ENCODE measurements around the gene CALY. TPM values are rescaled to one million over a fixed set of nuclear protein-coding genes. Genes with fewer than 3 reads are reported as not detected.

The CALY gene
- total RNA-seq, 2 experiments from 2014 or later: not detected

DNA sequence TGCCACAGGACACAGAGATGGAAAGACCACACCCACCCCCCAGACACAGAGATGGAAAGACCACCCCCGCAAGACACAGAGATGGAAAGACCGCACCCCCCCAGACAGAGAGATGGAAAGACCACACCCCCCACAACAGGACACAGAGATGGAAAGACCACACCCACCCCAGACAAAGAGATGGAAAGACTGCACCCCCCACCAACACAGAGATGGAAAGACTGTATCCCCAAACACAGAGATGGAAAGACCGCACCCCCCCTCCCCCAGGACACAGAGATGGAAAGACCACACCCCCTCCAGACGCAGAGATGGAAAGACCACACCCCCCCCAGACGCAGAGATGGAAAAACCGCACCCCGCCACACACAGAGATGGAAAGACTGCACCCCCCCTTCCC lies 20.0 kb downstream of the CALY start:
- Mint-ChIP-seq H3K9me3 (peaks cover 3% of the 10 kb centered on the region), H3K4me1 (peaks cover 15% of the 10 kb centered on the region), H3K27ac (no peak overlapping the region), H3K4me3 (no peak overlapping the region), H3K36me3 (ENCODE audit: low read depth) (peaks cover 7% of the 10 kb centered on the region), H3K27me3 (peaks cover 10% of the 10 kb centered on the region)
- ChIA-PET POLR2A (no interaction called here), CTCF (interaction anchor here (1.3 kb wide), 1 partner anchor 13 kb away, joined by 6 read pairs; no protein-coding TSS in a partner anchor)
- no peak for DNase-seq

DNA sequence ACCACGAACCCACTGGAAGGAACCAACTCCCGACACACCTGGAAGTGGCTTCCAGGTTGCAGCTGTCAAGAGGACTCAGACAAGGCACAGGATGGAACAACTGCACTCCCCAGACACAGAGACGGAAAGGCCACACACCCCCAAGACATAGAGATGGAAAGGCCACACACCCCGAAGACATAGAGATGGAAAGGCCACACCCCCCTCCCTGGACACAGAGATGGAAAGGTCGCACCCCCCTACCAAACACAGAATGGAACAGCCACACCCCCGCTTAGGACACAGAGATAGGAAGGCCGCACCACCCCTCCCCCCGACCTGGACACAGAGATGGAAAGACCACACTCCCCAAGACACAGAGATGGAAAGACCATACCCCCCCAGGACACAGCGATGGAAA lies 20.4 kb downstream of the CALY start:
- H3K4me1 Mint-ChIP-seq: peaks cover 15% of the 10 kb centered on the region
- POLR2A ChIA-PET: no interaction called here

GRCh38 chr10:133315847-133316246 lies 20.8 kb downstream of the CALY start:
- DNase-seq: no peak
- Mint-ChIP-seq H3K4me3 (no peak overlapping the region), H3K27me3 (peaks cover 10% of the 10 kb centered on the region), H3K4me1 (peaks cover 15% of the 10 kb centered on the region), H3K36me3 (ENCODE audit: low read depth) (peaks cover 8% of the 10 kb centered on the region), H3K27ac (no peak overlapping the region), H3K9me3 (peaks cover 3% of the 10 kb centered on the region)
- ChIA-PET POLR2A (no interaction called here), CTCF (interaction anchor here (1.0 to 1.9 kb wide), 4 partner anchors 9 to 172 kb away, joined by 3 to 9 read pairs (median 6); no protein-coding TSS in a partner anchor)

More for the DNA sequence above, 20.4 kb downstream of the CALY start:
- Mint-ChIP-seq H3K27ac (no peak overlapping the region), H3K36me3 (ENCODE audit: low read depth) (peaks cover 7% of the 10 kb centered on the region), H3K27me3 (peaks cover 10% of the 10 kb centered on the region), H3K9me3 (peaks cover 3% of the 10 kb centered on the region), H3K4me3 (no peak overlapping the region)
- DNase-seq: no peak
- CTCF ChIA-PET: interaction anchor here (1.3 to 1.9 kb wide), 2 partner anchors 13 to 173 kb away, joined by 6 to 9 read pairs; no protein-coding TSS in a partner anchor

DNA sequence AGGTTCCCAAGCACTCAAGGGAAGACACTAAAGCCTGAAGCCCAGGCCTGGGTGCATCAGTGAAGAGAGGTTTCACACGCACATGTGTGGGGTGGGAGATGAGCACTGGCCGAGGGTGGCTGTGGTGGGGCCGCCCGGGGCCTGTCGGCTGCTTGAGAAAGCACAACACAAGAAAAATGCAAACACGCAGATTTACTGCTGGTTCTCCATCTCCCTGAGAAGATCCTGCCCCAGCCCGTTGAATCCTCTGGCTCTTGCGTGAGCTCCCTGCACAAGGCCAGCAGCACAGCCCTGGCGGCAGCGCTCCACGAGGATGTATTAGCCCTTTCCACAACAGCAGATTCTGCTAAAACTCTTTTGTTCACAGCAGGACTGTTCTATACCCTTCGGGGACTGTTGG lies 21.8 kb downstream of the CALY start:
- Mint-ChIP-seq H3K4me3 (no peak overlapping the region), H3K27me3 (peaks cover 6% of the 10 kb centered on the region), H3K9me3 (no peaks in the 10 kb centered on the region), H3K4me1 (peaks cover 16% of the 10 kb centered on the region), H3K36me3 (ENCODE audit: low read depth) (peaks cover 15% of the 10 kb centered on the region), H3K27ac (no peak overlapping the region)
- POLR2A ChIA-PET: no interaction called here
- CTCF ChIA-PET: interaction anchor here (0.6 to 1.9 kb wide), 5 partner anchors 9 to 171 kb away, joined by 3 to 9 read pairs (median 4); no protein-coding TSS in a partner anchor
- DNase-seq: no peak

DNA sequence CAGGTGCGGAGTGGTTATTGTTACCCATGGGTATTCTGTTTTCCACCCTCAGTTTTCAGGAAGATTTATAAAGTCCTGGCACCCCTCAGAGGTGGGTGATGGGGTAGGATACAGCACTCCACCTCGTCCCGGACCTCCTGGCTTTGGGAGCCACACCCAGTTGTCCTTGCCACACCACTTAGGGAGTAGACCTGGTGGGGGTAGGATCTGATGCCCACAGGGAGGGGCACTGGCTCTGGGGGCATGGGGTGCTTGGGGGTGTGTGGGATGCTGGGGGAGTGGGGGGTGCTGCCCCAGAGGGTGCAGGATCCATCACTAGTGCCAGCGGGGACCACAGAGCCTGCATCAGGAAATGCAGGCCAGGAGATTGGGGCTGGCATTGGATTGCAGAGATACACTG lies 23.5 kb downstream of the CALY start:
- Mint-ChIP-seq H3K4me1 (peaks cover 7% of the 10 kb centered on the region), H3K36me3 (ENCODE audit: low read depth) (peaks cover 17% of the 10 kb centered on the region), H3K27ac (no peak overlapping the region), H3K27me3 (no peaks in the 10 kb centered on the region), H3K4me3 (no peak overlapping the region), H3K9me3 (no peaks in the 10 kb centered on the region)
- DNase-seq: no peak
- POLR2A ChIA-PET: no interaction called here
- CTCF ChIA-PET: no interaction called here

- ChIA-PET CTCF (no interaction called here), POLR2A (no interaction called here)
- peaks cover 12% of the 10 kb centered on the region for H3K4me1 Mint-ChIP-seq
- H3K9me3 Mint-ChIP-seq: no peaks in the 10 kb centered on the region
- H3K4me3 Mint-ChIP-seq: no peak overlapping the region
- H3K27ac Mint-ChIP-seq: no peak overlapping the region
- no peak for DNase-seq
- H3K36me3 Mint-ChIP-seq (ENCODE audit: low read depth): peaks cover 21% of the 10 kb centered on the region
- no peaks in the 10 kb centered on the region for H3K27me3 Mint-ChIP-seq
These were observed 23.9 kb downstream of the CALY start for GRCh38 chr10:133312769-133313145.

- Mint-ChIP-seq H3K36me3 (ENCODE audit: low read depth) (peaks cover 23% of the 10 kb centered on the region), H3K27me3 (no peaks in the 10 kb centered on the region), H3K4me1 (peaks cover 17% of the 10 kb centered on the region), H3K4me3 (no peak overlapping the region), H3K27ac (no peak overlapping the region), H3K9me3 (no peaks in the 10 kb centered on the region)
- CTCF ChIA-PET: no interaction called here
- no peak for DNase-seq
- POLR2A ChIA-PET: no interaction called here
These were observed 24.5 kb downstream of the CALY start for GRCh38 chr10:133312016-133312768.

- peaks cover 22% of the 10 kb centered on the region for H3K4me1 Mint-ChIP-seq
- ChIA-PET POLR2A (no interaction called here), CTCF (interaction anchor here (1.2 kb wide), 1 partner anchor 18 kb away, joined by 6 read pairs; no protein-coding TSS in a partner anchor)
- no peaks in the 10 kb centered on the region for H3K9me3 Mint-ChIP-seq
- no peak overlapping the region for H3K27ac Mint-ChIP-seq
- H3K27me3 Mint-ChIP-seq: no peaks in the 10 kb centered on the region
- DNase-seq: no peak
- H3K4me3 Mint-ChIP-seq: no peak overlapping the region
- peaks cover 23% of the 10 kb centered on the region for H3K36me3 Mint-ChIP-seq (ENCODE audit: low read depth)
These were observed 25.1 kb downstream of the CALY start for GRCh38 chr10:133311570-133311969.

DNA sequence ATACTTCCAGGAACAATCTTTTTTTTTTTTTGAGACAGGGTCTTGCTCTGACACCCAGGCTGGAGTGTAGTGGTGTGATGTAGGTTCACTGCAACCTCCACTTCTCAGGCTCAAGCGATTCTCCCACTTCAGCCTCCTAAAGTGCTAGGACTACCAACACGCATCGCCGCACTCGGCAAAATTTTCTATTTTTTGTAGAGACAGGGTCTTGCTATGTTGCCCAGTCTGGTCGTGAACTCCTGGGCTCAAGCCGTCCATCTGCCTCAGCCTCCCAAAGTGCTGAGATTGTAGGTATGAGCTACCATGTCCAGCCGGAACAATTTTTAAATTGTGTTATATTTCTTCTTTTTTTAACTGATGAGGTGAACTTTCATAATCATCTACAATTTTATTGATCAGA lies 25.9 kb downstream of the CALY start:
- no peak for DNase-seq
- CTCF ChIA-PET: interaction anchor here (1.2 kb wide), 1 partner anchor 19 kb away, joined by 6 read pairs; no protein-coding TSS in a partner anchor

DNA sequence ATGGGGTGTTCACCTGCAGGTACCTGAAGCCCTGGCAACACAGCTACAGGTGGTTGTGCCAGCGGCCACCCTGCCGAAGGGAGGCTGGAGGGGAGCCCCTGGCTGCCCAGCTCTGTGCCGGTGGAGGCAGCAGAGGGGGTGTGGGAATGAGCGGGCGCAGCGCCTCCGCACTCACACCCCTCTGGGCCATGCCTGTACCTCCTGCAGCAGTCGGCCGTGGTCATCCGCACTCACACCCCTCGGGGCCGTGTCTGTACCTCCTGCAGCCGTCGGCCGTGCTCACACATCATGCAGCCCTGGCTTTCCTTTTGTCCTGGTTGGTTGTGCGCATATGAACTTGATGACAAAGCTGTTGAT lies 26.3 kb downstream of the CALY start:
- ChIA-PET CTCF (interaction anchor here (1.2 kb wide), 1 partner anchor 19 kb away, joined by 6 read pairs; no protein-coding TSS in a partner anchor), POLR2A (no interaction called here)
- Mint-ChIP-seq H3K4me1 (peaks cover 24% of the 10 kb centered on the region), H3K27me3 (no peaks in the 10 kb centered on the region), H3K9me3 (no peaks in the 10 kb centered on the region), H3K27ac (no peak overlapping the region), H3K4me3 (no peak overlapping the region), H3K36me3 (ENCODE audit: low read depth) (peaks cover 23% of the 10 kb centered on the region)
- DNase-seq: no peak

More for the DNA sequence above, 25.9 kb downstream of the CALY start:
- H3K4me1 Mint-ChIP-seq: peaks cover 21% of the 10 kb centered on the region
- H3K27me3 Mint-ChIP-seq: no peaks in the 10 kb centered on the region
- H3K36me3 Mint-ChIP-seq (ENCODE audit: low read depth): peaks cover 23% of the 10 kb centered on the region
- H3K27ac Mint-ChIP-seq: no peak overlapping the region
- no peaks in the 10 kb centered on the region for H3K9me3 Mint-ChIP-seq
- no peak overlapping the region for H3K4me3 Mint-ChIP-seq
- POLR2A ChIA-PET: no interaction called here

DNA sequence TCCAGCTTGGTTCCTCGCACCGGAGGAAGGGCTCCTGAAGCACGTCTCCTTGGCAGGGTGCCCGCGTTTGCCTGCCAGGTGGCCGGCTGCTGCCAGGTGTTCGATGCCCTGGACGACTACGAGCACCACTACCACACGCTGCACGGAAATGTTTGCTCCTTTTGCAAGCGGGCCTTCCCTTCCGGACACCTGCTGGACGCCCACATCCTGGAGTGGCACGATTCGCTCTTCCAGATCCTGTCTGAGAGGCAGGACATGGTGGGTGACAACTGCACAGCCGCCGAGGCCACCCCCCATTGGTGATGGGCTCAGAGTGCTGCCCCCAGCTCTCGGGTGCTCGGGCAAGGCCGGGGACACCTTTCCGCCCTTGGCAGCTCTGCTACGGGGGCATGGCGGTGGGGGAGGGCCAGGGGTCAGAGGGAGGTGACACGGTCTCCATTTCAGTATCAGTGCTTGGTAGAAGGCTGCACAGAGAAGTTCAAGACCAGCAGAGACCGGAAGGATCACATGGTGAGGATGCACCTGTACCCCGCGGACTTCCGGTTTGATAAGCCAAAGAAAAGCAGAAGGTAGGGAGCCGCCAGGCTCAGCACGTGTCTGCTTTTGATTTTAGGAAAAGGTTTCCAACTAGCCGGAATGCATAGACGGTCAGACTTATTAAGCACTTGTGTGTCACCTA lies 26.8 kb downstream of the CALY start:
- Mint-ChIP-seq H3K27me3 (no peaks in the 10 kb centered on the region), H3K36me3 (ENCODE audit: low read depth) (peaks cover 23% of the 10 kb centered on the region), H3K27ac (peak overlapping the region; percentile 26), H3K4me3 (peak overlapping the region; percentile 66), H3K9me3 (no peaks in the 10 kb centered on the region), H3K4me1 (peaks cover 24% of the 10 kb centered on the region)
- POLR2A ChIA-PET: no interaction called here
- no peak for DNase-seq
- CTCF ChIA-PET: no interaction called here

GRCh38 chr10:133309100-133309719 lies 27.5 kb downstream of the CALY start:
- POLR2A ChIA-PET: no interaction called here

More at GRCh38 chr10:133309100-133309719, 27.5 kb downstream of the CALY start:
- Mint-ChIP-seq H3K4me1 (peaks cover 27% of the 10 kb centered on the region), H3K27ac (peak overlapping the region; percentile 84), H3K9me3 (no peaks in the 10 kb centered on the region), H3K4me3 (peak overlapping the region; percentile 66), H3K36me3 (ENCODE audit: low read depth) (peaks cover 23% of the 10 kb centered on the region), H3K27me3 (no peaks in the 10 kb centered on the region)
- CTCF ChIA-PET: no interaction called here
- DNase-seq: peak; percentile 94

Measured in activated CD4-positive, alpha-beta memory T cell treated with anti-CD3 and anti-CD28 coated beads, Interleukin-2, amount 10 ng/mL, durations not matched to agents 7 days and 5 days (primary cell).